HepG2 (cell line): Measurements from ENCODE around the gene C1QTNF9. TPM values are rescaled to one million over a fixed set of nuclear protein-coding genes. Genes with fewer than 3 reads are reported as not detected.

Experiments
- ATAC-seq: fragments of 200-7000 bp; cut with Tn5 transposase; 3 replicates; pipeline ENCODE4 v1.9.1; 2020; ENCODE audit warnings: mild to moderate bottlenecking, moderate library complexity
- BruUV-seq: library from RNA; stranded (reverse); fragments of 400-500 nt; replicated peaks from 2 replicates; lab custom pipeline; 2021; lab: Mats Ljungman, UMichigan
- CTCF ChIA-PET: fragments of 300-600 bp; formaldehyde crosslinking; extraction: SDS; loops from one replicate; lab custom pipeline; 2021; ENCODE audit warnings: low total read pairs, inconsistent platforms, low intra/inter-chr PET ratio; lab: Yijun Ruan, JAX
- POLR2A ChIA-PET: fragments of 350-600 bp; sonication (Branson Sonifier 250); formaldehyde crosslinking; loops from one replicate; lab custom pipeline; 2020; ENCODE audit warnings: antibody characterized with exemption, inconsistent platforms; lab: Yijun Ruan, JAX
- DNase-seq: peaks from one replicate; pipeline ENCODE4 v3.0.0-alpha.2; 2015; ENCODE audit warnings: low spot score
- FAIRE-seq: peaks from 3 replicates; lab custom pipeline; 2011; peaks lifted over from hg19 to GRCh38; lab: Jason Lieb, UNC
- H2AFZ ChIP-seq: one replicate; pipeline ENCODE4 v1.6.1; 2011; ENCODE audit warnings: low read length, inconsistent platforms
- H3K27ac ChIP-seq: fragments of 300-600 bp; 3 replicates; pipeline ENCODE4 v1.8.0; 2011; ENCODE audit warnings: mixed run types, mild to moderate bottlenecking, mixed read lengths, low read length, inconsistent platforms; ENCODE audit not compliant: insufficient read depth; ENCODE audit errors: extremely low read length
- H3K27me3 ChIP-seq, 2 experiments: fragments of 200-600 bp in 1 of 2; 2 replicates in 1 of 2; 3 replicates in 1 of 2; pipeline versions ENCODE4 v1.6.0 to v1.8.0; 2011; ENCODE audit warnings: low read length in 2 of 2, mild to moderate bottlenecking in 2 of 2, moderate library complexity in 2 of 2, inconsistent platforms in 1 of 2; ENCODE audit not compliant: insufficient read depth in 2 of 2, control insufficient read depth in 1 of 2
- H3K36me3 ChIP-seq, 2 experiments: fragments of 200-600 bp in 1 of 2; replicated peaks in 1 of 2; 2 replicates in 1 of 2; 3 replicates in 1 of 2; pipeline versions ENCODE4 v1.5.1 to v1.8.0; 2011; ENCODE audit warnings: low read length in 2 of 2, inconsistent platforms in 1 of 2; ENCODE audit not compliant: insufficient read depth in 2 of 2, control insufficient read depth in 1 of 2
- H3K4me1 ChIP-seq: 2 replicates; pipeline ENCODE4 v1.5.1; 2012; ENCODE audit warnings: low read length, inconsistent platforms; ENCODE audit not compliant: insufficient read depth
- H3K4me2 ChIP-seq: 2 replicates; pipeline ENCODE4 v1.6.0; 2011; ENCODE audit warnings: low read depth, low read length, inconsistent platforms
- H3K4me3 ChIP-seq, 3 experiments: fragments of 200-600 bp in 1 of 3; sonication (generic), shearing (Covaris generic) in 1 of 3; replicated peaks in 1 of 3; 2 replicates each; pipeline ENCODE4 v1.5.1; 2011 to 2016; ENCODE audit warnings: low read length in 3 of 3, inconsistent platforms in 2 of 3, low read depth in 2 of 3, mild to moderate bottlenecking in 2 of 3, control low read depth in 1 of 3, mixed read lengths in 1 of 3; ENCODE audit not compliant: insufficient read depth in 1 of 3
- H3K79me2 ChIP-seq: one replicate; pipeline ENCODE4 v1.6.1; 2011; ENCODE audit warnings: low read length, inconsistent platforms; ENCODE audit not compliant: insufficient read depth
- H3K9ac ChIP-seq: 2 replicates; pipeline ENCODE4 v1.6.0; 2011; ENCODE audit warnings: mild to moderate bottlenecking, low read depth, low read length, inconsistent platforms; ENCODE audit not compliant: insufficient read depth
- H3K9me3 ChIP-seq: 2 replicates; pipeline ENCODE4 v1.5.1; 2012; ENCODE audit warnings: mild to moderate bottlenecking, low read length
- H4K20me1 ChIP-seq: 2 replicates; pipeline ENCODE4 v1.6.0; 2011; ENCODE audit warnings: inconsistent platforms, mild to moderate bottlenecking, low read length, moderate library complexity; ENCODE audit not compliant: insufficient read depth
- ZSCAN20 ChIP-seq: sonication (generic); formaldehyde crosslinking; IDR thresholded peaks from 2 replicates; pipeline ENCODE4 v1.4.0; 2020; ENCODE audit warnings: missing genetic modification reagents, mild to moderate bottlenecking, borderline replicate concordance
- WGBS: methylation state at CpG from one replicate; pipeline ENCODE4 v1.1.6; 2017; ENCODE audit warnings: low lambda C conversion rate; 5-methylcytosine and 5-hydroxymethylcytosine counted together
- in situ Hi-C: cut with HindIII; loops from 2 replicates; pipeline ENCODE4 v1.10.0; 2017; ENCODE audit warnings: low pct_unique_long_range_greater_than_20kb; ENCODE audit not compliant: extremely low pct_ligation_motif_present
- intact Hi-C: fragments of 100-400 bp; cut with micrococcal nuclease; formaldehyde crosslinking; loops from one replicate; pipeline ENCODE4 v1.10.0; 2022; ENCODE audit not compliant: unreplicated experiment
- polyA plus RNA-seq, 8 experiments: library from polyadenylated mRNA; depleted of rRNA in 3 of 8; stranded (reverse) in 7 of 8; unstranded in 1 of 8; fragments of >200 nt; fragmentation: Illumina TruSeq in 4 of 8; extraction: Trizol in 4 of 8; gene quantifications; 2 replicates each; pipeline versions ENCODE4 v1.2.1 to v1.2.3, GENCODE V29; 2011 to 2016; ENCODE audit warnings: low read depth in 4 of 8, missing spikeins in 1 of 8, mixed read lengths in 1 of 8; ENCODE audit not compliant: insufficient read depth in 1 of 8
- total RNA-seq, 5 experiments: library from RNA; depleted of rRNA; stranded (reverse); fragments of >200 nt; fragmentation: Illumina TruSeq; extraction: Trizol; gene quantifications; 2 replicates each; pipeline ENCODE4 v1.2.3, GENCODE V29; 2016; ENCODE audit warnings: low read depth in 1 of 5
- TF ChIP-seq, protein P1 (sequence below): sonication (generic); formaldehyde crosslinking; IDR thresholded peaks from 2 replicates; pipeline ENCODE4 v1.4.0; 2020; ENCODE audit warnings: missing genetic modification reagents
- TF ChIP-seq, protein P2 (sequence below): IDR thresholded peaks from 2 replicates; pipeline ENCODE4 v1.6.1; 2018; ENCODE audit warnings: missing genetic modification reagents
- TF ChIP-seq, protein P3 (sequence below): sonication (generic); formaldehyde crosslinking; IDR thresholded peaks from 2 replicates; pipeline ENCODE4 v1.5.0; 2020; ENCODE audit warnings: mild to moderate bottlenecking, missing genetic modification reagents

Gene C1QTNF9
- total and polyA plus RNA-seq, 2 of the 13 experiments (the other 11 are each of a cell fraction or from before 2014, with no cell fraction given): not detected

DNA sequence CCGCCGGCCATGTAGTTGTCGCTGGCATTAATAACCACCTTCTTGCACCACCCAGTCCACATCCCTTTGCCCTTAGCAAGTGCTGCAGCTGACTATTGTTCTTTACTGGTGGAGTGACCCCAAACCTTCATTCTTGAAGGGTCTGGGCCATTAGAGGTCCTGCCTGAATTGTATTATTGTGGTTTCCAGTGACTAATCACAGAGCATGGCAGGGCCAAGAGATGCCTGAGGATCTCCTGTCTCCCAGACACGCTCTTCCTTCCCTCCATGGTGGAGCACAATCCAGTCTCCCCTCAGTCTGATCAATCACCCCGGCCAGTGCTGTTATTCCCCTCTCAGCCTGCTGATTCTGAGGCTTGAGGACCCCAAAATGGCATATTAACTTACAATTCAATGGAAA is 39.0 kb downstream of the C1QTNF9 start:
- H2AFZ ChIP-seq: no peak overlapping the region
- H3K4me2 ChIP-seq: no peak overlapping the region
- H3K79me2 ChIP-seq: no peaks in the 10 kb centered on the region
- H3K9ac ChIP-seq: no peak overlapping the region
- H3K27me3 ChIP-seq: 0 out of 5 replicates have a peak, but pooled peaks cover 0 to 3% of the 10 kb centered on the region in 2 experiments
- in situ Hi-C loops (no loop called here), intact Hi-C loops (no loop called here)
- H3K4me1 ChIP-seq: no peaks in the 10 kb centered on the region
- no peak overlapping the region for H3K27ac ChIP-seq
- no peaks in the 10 kb centered on the region for H3K9me3 ChIP-seq
- ChIA-PET POLR2A (no interaction called here), CTCF (no interaction called here)
- no peak for FAIRE-seq
- no peak overlapping the region for H3K4me3 ChIP-seq
- no peaks in the 10 kb centered on the region for H4K20me1 ChIP-seq
- BruUV-seq: no TSS peak
- DNase-seq: no peak
- TF ChIP-seq, protein P1, sequence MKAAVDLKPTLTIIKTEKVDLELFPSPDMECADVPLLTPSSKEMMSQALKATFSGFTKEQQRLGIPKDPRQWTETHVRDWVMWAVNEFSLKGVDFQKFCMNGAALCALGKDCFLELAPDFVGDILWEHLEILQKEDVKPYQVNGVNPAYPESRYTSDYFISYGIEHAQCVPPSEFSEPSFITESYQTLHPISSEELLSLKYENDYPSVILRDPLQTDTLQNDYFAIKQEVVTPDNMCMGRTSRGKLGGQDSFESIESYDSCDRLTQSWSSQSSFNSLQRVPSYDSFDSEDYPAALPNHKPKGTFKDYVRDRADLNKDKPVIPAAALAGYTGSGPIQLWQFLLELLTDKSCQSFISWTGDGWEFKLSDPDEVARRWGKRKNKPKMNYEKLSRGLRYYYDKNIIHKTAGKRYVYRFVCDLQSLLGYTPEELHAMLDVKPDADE (CRISPR knock-in tag): no peak
- TF ChIP-seq ZSCAN20 (CRISPR knock-in tag): no peak
- TF ChIP-seq, protein P2, sequence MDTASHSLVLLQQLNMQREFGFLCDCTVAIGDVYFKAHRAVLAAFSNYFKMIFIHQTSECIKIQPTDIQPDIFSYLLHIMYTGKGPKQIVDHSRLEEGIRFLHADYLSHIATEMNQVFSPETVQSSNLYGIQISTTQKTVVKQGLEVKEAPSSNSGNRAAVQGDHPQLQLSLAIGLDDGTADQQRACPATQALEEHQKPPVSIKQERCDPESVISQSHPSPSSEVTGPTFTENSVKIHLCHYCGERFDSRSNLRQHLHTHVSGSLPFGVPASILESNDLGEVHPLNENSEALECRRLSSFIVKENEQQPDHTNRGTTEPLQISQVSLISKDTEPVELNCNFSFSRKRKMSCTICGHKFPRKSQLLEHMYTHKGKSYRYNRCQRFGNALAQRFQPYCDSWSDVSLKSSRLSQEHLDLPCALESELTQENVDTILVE (CRISPR knock-in tag): no peak
- TF ChIP-seq, protein P3, sequence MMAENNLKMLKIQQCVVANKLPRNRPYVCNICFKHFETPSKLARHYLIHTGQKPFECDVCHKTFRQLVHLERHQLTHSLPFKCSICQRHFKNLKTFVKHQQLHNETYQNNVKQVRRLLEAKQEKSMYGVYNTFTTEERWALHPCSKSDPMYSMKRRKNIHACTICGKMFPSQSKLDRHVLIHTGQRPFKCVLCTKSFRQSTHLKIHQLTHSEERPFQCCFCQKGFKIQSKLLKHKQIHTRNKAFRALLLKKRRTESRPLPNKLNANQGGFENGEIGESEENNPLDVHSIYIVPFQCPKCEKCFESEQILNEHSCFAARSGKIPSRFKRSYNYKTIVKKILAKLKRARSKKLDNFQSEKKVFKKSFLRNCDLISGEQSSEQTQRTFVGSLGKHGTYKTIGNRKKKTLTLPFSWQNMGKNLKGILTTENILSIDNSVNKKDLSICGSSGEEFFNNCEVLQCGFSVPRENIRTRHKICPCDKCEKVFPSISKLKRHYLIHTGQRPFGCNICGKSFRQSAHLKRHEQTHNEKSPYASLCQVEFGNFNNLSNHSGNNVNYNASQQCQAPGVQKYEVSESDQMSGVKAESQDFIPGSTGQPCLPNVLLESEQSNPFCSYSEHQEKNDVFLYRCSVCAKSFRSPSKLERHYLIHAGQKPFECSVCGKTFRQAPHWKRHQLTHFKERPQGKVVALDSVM (CRISPR knock-in tag): no peak
- ATAC-seq: no peak
- H3K36me3 ChIP-seq: no peaks in the 10 kb centered on the region
- WGBS: 61% methylated on average over 5 of the region's 5 CpGs
